NCI-H146 (cell line): ENCODE results near the gene HEPN1.
A peak's percentile ranks its signal among the peaks of the same experiment; 100 is the strongest.

Experiments used
- DNase-seq: peaks from one replicate; lab custom pipeline; 2025; lab: John Stamatoyannopoulos, UW

The HEPN1 gene

GRCh38 chr11:124899383-124900145 is 19.5 kb upstream of the HEPN1 start:
- DNase-seq, result no peak

- DNase-seq, result no peak
Observed at GRCh38 chr11:124900464-124900863, 18.6 kb upstream of the HEPN1 start.

DNA sequence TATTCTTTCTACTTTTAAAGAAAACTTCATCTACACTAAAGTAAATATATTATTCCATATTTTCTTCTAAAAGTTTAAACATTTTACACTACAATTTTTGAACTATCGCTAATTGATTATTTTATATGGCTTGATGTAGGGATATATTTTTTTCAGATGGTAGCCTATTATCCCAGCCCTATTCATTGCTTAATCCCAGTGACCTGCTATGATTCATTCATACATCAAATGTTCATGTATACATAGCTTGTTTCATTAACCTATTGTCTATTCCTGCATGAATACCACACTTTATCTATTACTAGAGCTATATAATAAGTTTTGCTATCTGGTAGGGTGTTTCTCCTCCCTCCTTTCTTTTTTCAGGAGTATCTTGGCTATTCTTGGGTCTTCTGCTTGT is 16.4 kb upstream of the HEPN1 start:
- no peak for DNase-seq

DNA sequence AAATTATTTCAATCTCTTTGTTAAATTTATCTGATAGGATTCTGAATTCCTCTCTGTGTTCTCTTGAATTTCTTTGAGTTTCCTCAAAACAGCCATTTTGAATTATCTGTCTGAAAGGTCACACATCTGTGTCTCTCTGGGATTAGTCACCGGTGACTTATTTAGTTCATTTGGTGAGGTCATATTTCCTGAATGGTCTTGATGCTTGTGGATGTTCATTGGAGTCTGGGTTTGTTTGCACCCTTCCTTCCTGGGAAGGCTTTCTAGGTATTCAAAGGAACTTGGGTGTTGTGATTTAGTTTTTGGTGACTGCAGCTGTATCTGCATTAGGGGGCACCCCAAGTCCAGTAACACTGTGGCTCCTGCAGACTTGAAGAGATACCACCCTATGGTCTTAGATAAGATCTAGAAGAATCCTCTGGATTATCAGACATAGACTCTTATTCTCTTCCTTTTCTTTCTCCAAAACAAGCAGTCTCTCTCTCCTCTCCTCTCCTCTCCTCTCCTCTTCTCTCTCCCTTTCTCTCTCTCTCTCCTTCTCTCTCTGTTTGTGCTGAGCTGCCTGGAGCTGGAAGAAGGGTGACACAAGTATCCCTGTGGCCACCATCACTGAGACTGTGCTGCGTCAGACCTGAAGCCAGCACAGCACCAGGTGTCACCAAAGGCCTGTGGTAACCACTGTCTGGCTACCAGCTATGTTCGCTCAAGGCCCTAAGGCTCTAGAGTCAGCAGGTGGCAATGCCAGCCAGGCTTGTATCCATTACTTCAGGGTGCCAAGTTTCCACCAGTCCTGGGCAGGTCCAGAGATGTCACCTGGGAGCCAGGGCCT is 3.3 kb upstream of the HEPN1 start:
- no peak for DNase-seq

DNA sequence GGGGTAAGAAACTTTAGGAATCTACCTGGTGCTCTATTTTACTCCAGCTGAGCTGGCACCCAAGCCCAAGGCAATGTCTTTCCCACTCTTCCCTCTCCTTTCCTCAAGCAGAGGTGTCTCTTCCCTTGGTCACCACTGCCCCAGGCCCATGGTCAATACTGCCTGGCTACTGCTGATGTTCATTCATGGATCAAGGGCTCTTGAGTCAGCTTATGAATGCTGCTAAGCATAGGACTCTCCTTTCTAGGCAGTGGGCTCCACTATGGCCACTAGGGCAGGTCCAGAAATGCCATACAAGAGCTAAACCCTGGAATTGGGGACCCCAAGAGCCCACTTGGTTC is 2.7 kb upstream of the HEPN1 start:
- no peak for DNase-seq

DNA sequence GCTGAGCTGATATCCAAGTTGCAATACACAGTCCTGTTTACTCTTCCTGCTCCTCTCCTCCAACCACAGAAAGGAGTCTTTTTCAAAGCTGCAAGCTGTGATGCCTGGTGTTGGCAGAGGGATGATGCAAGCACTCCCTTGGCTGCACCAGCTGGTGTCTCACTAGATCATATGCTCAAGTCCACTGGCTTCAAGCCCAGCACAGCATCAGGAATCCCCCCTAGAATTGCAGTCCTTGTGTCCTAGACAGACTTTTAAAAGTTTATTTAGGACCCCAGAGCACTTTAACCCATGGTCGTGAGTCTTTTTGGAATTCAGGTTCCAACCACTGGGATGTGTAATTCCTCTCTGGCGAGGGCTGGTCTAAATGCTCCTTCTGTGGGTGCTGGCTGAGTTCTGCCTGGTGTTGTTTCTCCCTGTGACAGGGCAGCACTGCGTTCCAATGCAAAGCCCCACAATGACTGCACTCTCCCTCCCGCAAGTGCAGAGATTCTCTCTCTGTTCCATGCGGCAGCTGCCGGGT is 1.9 kb upstream of the HEPN1 start:
- no peak for DNase-seq

GRCh38 chr11:124919898-124920297 is 848 bp downstream of the HEPN1 start:
- DNase-seq, result no peak

GRCh38 chr11:124920356-124920755 is 1.3 kb downstream of the HEPN1 start:
- DNase-seq, result no peak

- DNase-seq, result peak; percentile 84
Observed at GRCh38 chr11:124920870-124921609, 2.0 kb downstream of the HEPN1 start.

- DNase-seq, result no peak
Observed at GRCh38 chr11:124922831-124923230, 3.8 kb downstream of the HEPN1 start.

GRCh38 chr11:124923296-124923695 is 4.2 kb downstream of the HEPN1 start:
- no peak for DNase-seq

- no peak for DNase-seq
Observed at GRCh38 chr11:124928942-124929665, 10.1 kb downstream of the HEPN1 start.

- DNase-seq, result no peak
Observed at GRCh38 chr11:124930799-124931198, 11.7 kb downstream of the HEPN1 start.

GRCh38 chr11:124934862-124935547 is 16.0 kb downstream of the HEPN1 start:
- DNase-seq, result no peak

GRCh38 chr11:124935548-124936514 is 16.8 kb downstream of the HEPN1 start, which contains the start of gene HEPACAM:
HEPACAM (minus strand) TSS chr11:124936047; CDS start chr11:124936006, 41 bp downstream.
- DNase-seq, result no peak

DNA sequence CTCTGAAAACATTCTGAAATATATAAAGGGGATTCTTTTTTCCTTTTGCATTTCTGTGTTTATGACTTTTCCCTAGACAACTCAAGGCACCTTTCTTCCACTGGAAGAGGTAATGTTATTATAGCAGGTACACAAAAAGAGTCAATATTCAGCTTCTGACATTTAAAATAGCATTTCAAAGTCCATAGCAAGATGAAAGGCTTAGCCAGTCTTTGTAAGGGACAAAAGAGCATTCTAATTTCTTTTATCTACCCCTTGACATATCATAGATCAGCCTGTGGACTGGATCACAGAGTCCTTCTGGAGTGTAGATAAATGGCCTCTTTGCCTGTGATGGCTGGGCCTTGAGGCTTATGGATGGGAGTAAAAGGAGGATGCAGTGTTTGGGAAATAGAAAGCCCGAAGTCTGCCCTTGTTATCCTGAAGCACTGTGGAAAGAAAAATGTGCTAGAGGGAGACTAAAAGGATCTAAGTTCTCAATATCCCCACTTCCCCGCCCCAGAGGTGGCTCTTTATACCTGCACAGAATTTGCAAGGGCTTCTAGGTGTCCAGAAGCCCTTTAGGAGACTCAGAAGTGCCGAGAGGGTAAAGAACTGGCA is 18.4 kb downstream of the HEPN1 start:
- DNase-seq, result no peak

- no peak for DNase-seq
Observed at GRCh38 chr11:124938206-124938765, 19.2 kb downstream of the HEPN1 start.

GRCh38 chr11:124938970-124939369 is 19.9 kb downstream of the HEPN1 start:
- no peak for DNase-seq

GRCh38 chr11:124941703-124942102 is 22.7 kb downstream of the HEPN1 start:
- no peak for DNase-seq
